Activated T-helper 17 cell treated with anti-CD3 and anti-CD28 coated beads, Interleukin-2, amount 50 U/mL, for 72 hours (primary cell): ENCODE data around the gene BAHCC1. TPM values are rescaled to one million over a fixed set of nuclear protein-coding genes. Genes with fewer than 3 reads are reported as not detected.
"Not testable (repeated sequence)": the region's sequence is repeated elsewhere in the genome, so short reads cannot be mapped to it uniquely, and the experiment has no call there.

ENCODE experiments used
- ATAC-seq: fragments of 150-1000 bp; cut with Tn5 transposase; replicated peaks from 2 replicates; pipeline ENCODE4 v1.10.0; 2021; ENCODE audit warnings: mild to moderate bottlenecking, moderate library complexity
- H3K27ac Mint-ChIP-seq: one replicate; pipeline ENCODE4 v1.8.0; 2022; ENCODE audit warnings: mixed read lengths
- H3K27me3 Mint-ChIP-seq: one replicate; pipeline ENCODE4 v1.8.0; 2022; ENCODE audit warnings: mixed read lengths
- H3K36me3 Mint-ChIP-seq: one replicate; pipeline ENCODE4 v1.8.0; 2022; ENCODE audit warnings: low read depth, mild to moderate bottlenecking, mixed read lengths
- H3K4me1 Mint-ChIP-seq: one replicate; pipeline ENCODE4 v1.8.0; 2022; ENCODE audit warnings: mixed read lengths
- H3K4me3 Mint-ChIP-seq: one replicate; pipeline ENCODE4 v1.8.0; 2022; ENCODE audit warnings: mild to moderate bottlenecking, mixed read lengths
- H3K9me3 Mint-ChIP-seq: one replicate; pipeline ENCODE4 v1.8.0; 2022; ENCODE audit warnings: mixed read lengths
- total RNA-seq, 2 donors: library from RNA; stranded (reverse); gene quantifications; one replicate each; pipeline ENCODE4 v1.2.3, GENCODE V29; 2022

BAHCC1 gene
- total RNA-seq, 2 donors from 2014 or later, result 0.26 TPM; not detected in 1

- no peaks in the 10 kb centered on the region for H3K36me3 Mint-ChIP-seq
- no peak overlapping the region for H3K27ac Mint-ChIP-seq
- ATAC-seq, result no peak
- H3K4me3 Mint-ChIP-seq, result no peak overlapping the region
- H3K9me3 Mint-ChIP-seq, result no peaks in the 10 kb centered on the region
- H3K4me1 Mint-ChIP-seq, result no peaks in the 10 kb centered on the region
- no peaks in the 10 kb centered on the region for H3K27me3 Mint-ChIP-seq
Observed at GRCh38 chr17:81417879-81418709, 22.8 kb downstream of the BAHCC1 start.

- Mint-ChIP-seq H3K4me1 (no peaks in the 10 kb centered on the region), H3K9me3 (no peaks in the 10 kb centered on the region), H3K27me3 (no peaks in the 10 kb centered on the region), H3K36me3 (no peaks in the 10 kb centered on the region), H3K27ac (no peak overlapping the region), H3K4me3 (no peak overlapping the region)
- ATAC-seq, result no peak
Observed at GRCh38 chr17:81418710-81419318, 23.6 kb downstream of the BAHCC1 start.

GRCh38 chr17:81419319-81419885 is 24.1 kb downstream of the BAHCC1 start:
- H3K4me3 Mint-ChIP-seq, result no peak overlapping the region
- H3K36me3 Mint-ChIP-seq, result no peaks in the 10 kb centered on the region
- H3K27ac Mint-ChIP-seq, result no peak overlapping the region
- no peaks in the 10 kb centered on the region for H3K27me3 Mint-ChIP-seq
- no peak for ATAC-seq
- no peaks in the 10 kb centered on the region for H3K9me3 Mint-ChIP-seq
- no peaks in the 10 kb centered on the region for H3K4me1 Mint-ChIP-seq

DNA sequence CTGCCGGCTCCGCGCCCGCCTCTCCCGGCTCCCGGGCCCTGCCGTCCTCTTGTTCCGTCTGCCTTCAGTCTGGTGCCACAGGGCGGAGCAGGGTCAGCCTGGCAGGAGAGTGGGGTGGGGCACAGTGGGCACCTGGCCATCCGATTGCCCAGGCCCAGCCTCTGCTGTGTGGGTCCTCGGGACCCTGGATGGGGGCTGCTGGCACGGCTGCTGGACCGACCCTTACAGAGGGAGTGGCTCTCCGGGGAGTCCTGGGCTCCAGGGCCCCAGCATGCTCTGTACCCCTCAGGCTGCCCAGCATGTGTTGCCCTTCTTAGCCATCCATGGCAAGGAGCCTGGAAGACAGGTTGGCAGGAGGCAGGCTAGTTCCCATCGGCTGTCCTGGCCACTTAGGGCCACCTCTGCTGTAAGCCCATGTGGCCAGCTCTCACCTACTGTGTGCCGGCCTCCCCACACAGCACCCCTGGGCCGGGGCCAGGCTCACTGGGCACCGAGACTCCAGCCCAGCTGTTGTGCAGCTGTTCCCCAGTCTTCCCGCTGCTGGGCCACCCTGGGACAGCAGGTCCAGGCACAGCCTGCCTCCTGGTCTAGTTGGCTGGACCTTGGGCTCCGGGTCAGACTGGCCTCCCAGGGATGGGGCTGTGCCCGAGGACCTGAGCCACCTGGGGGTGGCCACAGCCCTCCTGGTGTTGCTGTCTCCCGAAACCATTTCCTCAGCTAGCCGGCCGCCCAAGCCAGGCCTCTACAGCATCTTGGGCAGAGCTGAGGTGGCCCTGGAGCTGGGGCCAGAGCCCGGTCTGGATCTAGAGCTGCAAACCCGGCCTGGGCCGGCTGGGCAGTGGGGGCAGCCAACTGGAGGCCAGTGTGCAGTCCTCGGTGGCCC is 24.9 kb downstream of the BAHCC1 start:
- Mint-ChIP-seq H3K27me3 (no peaks in the 10 kb centered on the region), H3K4me3 (no peak overlapping the region), H3K27ac (no peak overlapping the region), H3K4me1 (no peaks in the 10 kb centered on the region), H3K36me3 (no peaks in the 10 kb centered on the region), H3K9me3 (no peaks in the 10 kb centered on the region)
- no peak for ATAC-seq

DNA sequence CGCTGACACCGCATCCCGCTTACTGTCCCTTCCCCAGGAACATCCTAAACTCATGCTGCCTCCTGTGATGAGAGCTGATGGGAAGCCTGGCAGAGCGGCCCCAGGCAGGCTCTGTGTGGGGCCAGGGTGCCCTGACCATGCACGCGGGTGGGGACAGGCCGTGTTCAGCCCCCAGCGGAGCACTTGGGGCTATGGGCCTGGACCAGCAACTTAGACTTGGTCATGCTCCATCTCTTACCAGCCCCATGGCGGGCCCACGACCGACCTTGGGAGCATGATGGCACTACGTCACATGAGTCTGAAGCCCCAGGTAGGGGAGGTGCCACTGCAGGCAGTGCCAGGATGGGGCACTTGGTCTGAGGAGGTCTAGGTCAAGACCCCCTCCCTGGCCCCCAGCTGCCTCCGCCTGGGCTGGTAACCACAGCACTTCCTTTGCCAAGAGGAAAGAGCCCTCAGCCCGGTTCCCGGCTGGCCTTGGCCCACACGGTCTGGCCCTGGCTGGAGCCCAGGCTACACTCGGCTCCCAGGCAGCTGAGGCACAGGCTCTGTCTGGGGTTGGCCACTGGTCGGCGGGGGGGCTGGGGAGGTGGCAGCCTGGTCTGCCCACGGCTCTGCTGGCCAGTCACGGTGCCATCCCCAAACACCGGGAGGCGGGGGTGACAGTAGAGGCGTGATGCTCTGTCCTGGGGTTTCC is 25.7 kb downstream of the BAHCC1 start:
- Mint-ChIP-seq H3K9me3 (no peaks in the 10 kb centered on the region), H3K4me1 (no peaks in the 10 kb centered on the region), H3K4me3 (no peak overlapping the region), H3K27me3 (no peaks in the 10 kb centered on the region), H3K27ac (no peak overlapping the region), H3K36me3 (no peaks in the 10 kb centered on the region)
- no peak for ATAC-seq

GRCh38 chr17:81422776-81423697 is 27.8 kb downstream of the BAHCC1 start:
- Mint-ChIP-seq H3K36me3 (no peaks in the 10 kb centered on the region), H3K27me3 (no peaks in the 10 kb centered on the region)
- no peak for ATAC-seq

DNA sequence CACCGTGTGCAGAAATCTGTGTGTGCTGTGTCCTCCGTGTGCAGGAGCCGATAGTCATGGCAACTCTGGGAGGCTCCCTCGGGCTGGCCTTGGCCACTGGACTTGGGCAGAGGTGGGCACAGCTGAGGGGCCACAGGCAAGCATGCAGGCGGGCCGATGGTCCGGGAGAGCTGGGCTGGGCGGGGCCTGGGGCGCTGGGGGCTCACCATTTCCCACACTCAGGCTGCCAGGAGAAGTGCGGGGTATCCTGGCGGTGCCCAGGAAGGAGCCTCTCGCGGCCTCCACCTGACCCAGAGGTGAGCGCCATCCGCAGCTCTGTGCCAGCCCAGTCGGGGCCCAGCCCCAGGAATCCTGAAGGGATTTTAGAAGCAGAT is 28.4 kb downstream of the BAHCC1 start:
- H3K27ac Mint-ChIP-seq, result no peak overlapping the region
- no peaks in the 10 kb centered on the region for H3K9me3 Mint-ChIP-seq
- H3K36me3 Mint-ChIP-seq, result no peaks in the 10 kb centered on the region
- no peak overlapping the region for H3K4me3 Mint-ChIP-seq
- no peak for ATAC-seq
- peaks cover under 1% of the 10 kb centered on the region for H3K27me3 Mint-ChIP-seq
- no peaks in the 10 kb centered on the region for H3K4me1 Mint-ChIP-seq

More at GRCh38 chr17:81422776-81423697, 27.8 kb downstream of the BAHCC1 start:
- H3K4me3 Mint-ChIP-seq, result no peak overlapping the region
- no peaks in the 10 kb centered on the region for H3K9me3 Mint-ChIP-seq
- H3K27ac Mint-ChIP-seq, result no peak overlapping the region
- H3K4me1 Mint-ChIP-seq, result no peaks in the 10 kb centered on the region

- no peaks in the 10 kb centered on the region for H3K9me3 Mint-ChIP-seq
- no peak overlapping the region for H3K27ac Mint-ChIP-seq
- H3K27me3 Mint-ChIP-seq, result peaks cover 3% of the 10 kb centered on the region
- H3K4me1 Mint-ChIP-seq, result no peaks in the 10 kb centered on the region
- H3K4me3 Mint-ChIP-seq, result no peak overlapping the region
- no peaks in the 10 kb centered on the region for H3K36me3 Mint-ChIP-seq
- ATAC-seq, result peak; percentile 47
Observed at GRCh38 chr17:81424151-81425017, 29.1 kb downstream of the BAHCC1 start.

DNA sequence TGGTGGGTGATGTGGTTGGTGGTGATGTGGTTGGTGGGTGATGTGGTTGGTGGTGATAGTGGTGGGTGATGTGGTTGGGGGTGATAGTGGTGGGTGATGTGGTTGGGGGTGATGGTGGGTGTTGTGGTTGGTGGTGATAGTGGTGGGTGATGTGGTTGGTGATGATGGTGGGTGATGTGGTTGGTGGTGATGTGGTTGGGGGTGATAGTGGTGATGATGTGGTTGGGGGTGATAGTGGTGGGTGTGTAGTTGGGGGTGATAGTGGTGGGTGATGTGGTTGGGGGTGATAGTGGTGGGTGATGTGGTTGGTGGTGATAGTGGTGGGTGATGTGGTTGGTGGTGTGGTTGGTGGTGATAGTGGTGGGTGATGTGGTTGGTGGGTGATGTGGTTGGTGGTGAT is 29.8 kb downstream of the BAHCC1 start:
- not testable (repeated sequence) for H3K27me3 Mint-ChIP-seq, H3K4me3 Mint-ChIP-seq, ATAC-seq, H3K9me3 Mint-ChIP-seq, H3K27ac Mint-ChIP-seq, H3K4me1 Mint-ChIP-seq, H3K36me3 Mint-ChIP-seq

- ATAC-seq, H3K27ac Mint-ChIP-seq, H3K27me3 Mint-ChIP-seq, H3K4me1 Mint-ChIP-seq, H3K9me3 Mint-ChIP-seq, H3K4me3 Mint-ChIP-seq, H3K36me3 Mint-ChIP-seq: not testable (repeated sequence)
Observed at GRCh38 chr17:81425716-81426392, 30.6 kb downstream of the BAHCC1 start.

DNA sequence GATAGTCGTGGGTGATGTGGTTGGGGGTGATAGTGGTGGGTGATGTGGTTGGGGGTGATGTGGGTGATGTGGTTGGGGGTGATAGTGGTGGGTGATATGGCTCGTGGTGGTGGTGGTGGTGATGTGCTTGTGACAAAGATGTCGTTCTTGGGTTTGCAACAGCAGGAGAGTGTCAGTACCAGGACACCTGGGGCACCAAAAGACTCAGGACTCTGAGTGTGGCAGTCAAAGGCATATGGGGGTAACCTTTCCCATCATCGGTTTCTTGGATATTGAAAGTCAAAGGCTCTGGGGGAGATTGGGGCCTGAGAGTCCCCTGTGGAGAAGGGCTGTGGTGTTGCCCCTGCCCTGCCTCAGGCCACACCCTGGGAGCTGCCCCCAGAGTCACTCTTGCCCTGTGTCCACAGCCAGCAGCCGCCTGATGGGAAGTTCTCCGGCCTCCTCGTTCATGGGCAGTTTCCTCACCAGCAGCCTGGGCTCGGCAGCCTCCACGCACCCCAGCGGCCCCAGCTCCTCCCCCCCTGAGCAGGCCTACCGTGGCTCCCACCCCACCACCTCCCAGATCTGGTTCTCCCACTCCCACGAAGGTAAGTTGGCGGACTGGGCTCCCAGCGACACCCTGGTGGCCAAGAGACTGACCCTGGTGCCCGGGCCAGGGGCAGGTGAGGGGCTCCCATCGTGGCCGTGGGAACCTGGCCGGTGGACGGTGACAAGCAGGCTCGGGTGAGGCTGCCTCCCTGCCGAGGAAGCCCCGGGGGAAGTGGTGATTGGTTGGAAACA is 31.3 kb downstream of the BAHCC1 start:
- ATAC-seq, result no peak
- Mint-ChIP-seq H3K27ac (no peak overlapping the region), H3K27me3 (peaks cover 6% of the 10 kb centered on the region), H3K9me3 (no peaks in the 10 kb centered on the region), H3K4me1 (no peaks in the 10 kb centered on the region), H3K4me3 (no peak overlapping the region), H3K36me3 (no peaks in the 10 kb centered on the region)
